SU-DHL-6 (cell line): ENCODE measurements around the gene YBX1.

Source experiments
- H2AFZ ChIP-seq: fragments of 200-600 bp; sonication (generic); 2 replicates; pipeline ENCODE4 v1.6.1; 2014; ENCODE audit warnings: low read depth, mild to moderate bottlenecking, moderate library complexity, mixed read lengths, antibody characterized with exemption, low read length; ENCODE audit not compliant: severe bottlenecking
- H3F3A ChIP-seq: fragments of 200-600 bp; shearing (Covaris generic); 2 replicates; pipeline ENCODE4 v1.6.0; 2016; ENCODE audit warnings: antibody characterized with exemption, mild to moderate bottlenecking; ENCODE audit not compliant: insufficient read depth
- H3K27ac ChIP-seq: fragments of 200-600 bp; sonication (generic); 2 replicates; pipeline ENCODE4 v1.5.1; 2016; ENCODE audit warnings: low read depth, mild to moderate bottlenecking, low read length, moderate library complexity, mixed read lengths
- H3K27me3 ChIP-seq: fragments of 200-600 bp; sonication (generic), shearing (Covaris generic); 2 replicates; pipeline ENCODE4 v1.6.0; 2014; ENCODE audit warnings: mild to moderate bottlenecking, low read length
- H3K36me3 ChIP-seq: fragments of 200-600 bp; sonication (generic); 2 replicates; pipeline ENCODE4 v1.6.1; 2014; ENCODE audit warnings: mild to moderate bottlenecking, low read length, mixed read lengths
- H3K4me2 ChIP-seq: fragments of 300-600, 200-600 bp; shearing (Covaris generic), sonication (generic); 2 replicates; pipeline ENCODE4 v1.6.0; 2014; ENCODE audit warnings: low read length, low read depth, mild to moderate bottlenecking; ENCODE audit not compliant: poor library complexity, severe bottlenecking
- H3K4me3 ChIP-seq: fragments of 200-600 bp; sonication (generic); 2 replicates; pipeline ENCODE4 v1.5.1; 2014; ENCODE audit warnings: antibody characterized with exemption, low read length, mild to moderate bottlenecking, mixed read lengths; ENCODE audit not compliant: insufficient read depth, poor library complexity, severe bottlenecking
- H3K79me2 ChIP-seq: fragments of 200-600 bp; sonication (generic); 2 replicates; pipeline ENCODE4 v1.6.1; 2014; ENCODE audit warnings: mild to moderate bottlenecking, low read length, moderate library complexity; ENCODE audit not compliant: insufficient read depth
- H3K9ac ChIP-seq: fragments of 200-600 bp; sonication (generic); 2 replicates; pipeline ENCODE4 v1.7.0; 2014; ENCODE audit warnings: mild to moderate bottlenecking, low read length
- H3K9me2 ChIP-seq: fragments of 200-600 bp; sonication (generic); replicated peaks from 2 replicates; pipeline ENCODE4 v1.6.1; 2014; ENCODE audit warnings: low read length; ENCODE audit not compliant: insufficient read depth
- H3K9me3 ChIP-seq: fragments of 200-600 bp; sonication (generic); 2 replicates; pipeline ENCODE4 v1.6.1; 2014; ENCODE audit warnings: low read length, mixed read lengths; ENCODE audit not compliant: insufficient read depth
- H4K20me1 ChIP-seq: fragments of 200-600 bp; sonication (generic); 2 replicates; pipeline ENCODE4 v1.6.1; 2014; ENCODE audit warnings: low read depth, mild to moderate bottlenecking, antibody characterized with exemption, low read length, moderate library complexity, mixed read lengths
- CTCF ChIP-seq: fragments of 200-600 bp; sonication (generic); IDR thresholded peaks from one replicate; pipeline ENCODE4 v1.5.1; 2017; ENCODE audit warnings: antibody characterized with exemption, mild to moderate bottlenecking, low read length, moderate library complexity; ENCODE audit not compliant: insufficient read depth, poor library complexity, severe bottlenecking
- EZH2phosphoT487 ChIP-seq: fragments of 200-600 bp; sonication (generic), shearing (Covaris generic); conservative IDR thresholded peaks from 2 replicates; pipeline ENCODE4 v1.6.1; 2018; ENCODE audit warnings: mild to moderate bottlenecking, antibody characterized with exemption, low read length, moderate library complexity, mixed read lengths

YBX1 gene

GRCh38 chr1:42733415-42734200 is 51.4 kb downstream of the YBX1 start:
- Histone ChIP-seq H3K4me3 (no peak overlapping the region), H3K27me3 (no peaks in the 10 kb centered on the region), H3K36me3 (no peaks in the 10 kb centered on the region), H3K27ac (no peak overlapping the region), H3K9ac (no peak overlapping the region), H3K9me2 (no peaks in the 10 kb centered on the region), H4K20me1 (no peaks in the 10 kb centered on the region), H3F3A (no peaks in the 10 kb centered on the region), H3K4me2 (no peak overlapping the region), H3K79me2 (no peaks in the 10 kb centered on the region), H2AFZ (no peak overlapping the region), H3K9me3 (no peaks in the 10 kb centered on the region)
- TF ChIP-seq EZH2phosphoT487 (no peak), CTCF (no peak)

- Histone ChIP-seq H3K79me2 (no peaks in the 10 kb centered on the region), H3K9me3 (no peaks in the 10 kb centered on the region), H3K36me3 (no peaks in the 10 kb centered on the region), H3K9me2 (no peaks in the 10 kb centered on the region), H3K27ac (no peak overlapping the region), H3K4me2 (no peak overlapping the region), H3K9ac (no peak overlapping the region), H3F3A (no peaks in the 10 kb centered on the region), H3K4me3 (no peak overlapping the region), H4K20me1 (no peaks in the 10 kb centered on the region), H3K27me3 (no peaks in the 10 kb centered on the region), H2AFZ (no peak overlapping the region)
- TF ChIP-seq EZH2phosphoT487 (no peak), CTCF (no peak)
Observed at GRCh38 chr1:42734201-42735035, 52.2 kb downstream of the YBX1 start.

GRCh38 chr1:42735056-42735455 is 52.8 kb downstream of the YBX1 start:
- Histone ChIP-seq H3K27me3 (no peaks in the 10 kb centered on the region), H3K27ac (no peak overlapping the region), H3K9ac (no peak overlapping the region), H3K9me2 (no peaks in the 10 kb centered on the region), H3F3A (no peaks in the 10 kb centered on the region), H3K4me2 (no peak overlapping the region), H3K9me3 (no peaks in the 10 kb centered on the region), H3K36me3 (no peaks in the 10 kb centered on the region), H4K20me1 (no peaks in the 10 kb centered on the region), H3K4me3 (no peak overlapping the region), H3K79me2 (no peaks in the 10 kb centered on the region), H2AFZ (no peak overlapping the region)
- no peak for TF ChIP-seq EZH2phosphoT487
- no peak for TF ChIP-seq CTCF
